ENCODE measurements around the gene PGM2.

The PGM2 gene

GRCh38 chr4:37895271-37895670 lies 68.8 kb downstream of the PGM2 start:
- FAIRE-seq (no peak), DNase-seq (ENCODE audit: insufficient read length, low spot score) (no peak)

GRCh38 chr4:37896206-37896860 lies 69.8 kb downstream of the PGM2 start:
- DNase-seq (ENCODE audit: insufficient read length, low spot score) (no peak), FAIRE-seq (peak; percentile 44)

- DNase-seq (ENCODE audit: insufficient read length, low spot score) (no peak), FAIRE-seq (no peak)
Observed at GRCh38 chr4:37902212-37902611, 75.7 kb downstream of the PGM2 start.

- DNase-seq (ENCODE audit: insufficient read length, low spot score) (no peak), FAIRE-seq (no peak)
Observed at GRCh38 chr4:37902738-37903693, 76.5 kb downstream of the PGM2 start.

- FAIRE-seq (no peak), DNase-seq (ENCODE audit: insufficient read length, low spot score) (no peak)
Observed at GRCh38 chr4:37903901-37904300, 77.4 kb downstream of the PGM2 start.

- no peak for FAIRE-seq
Observed at GRCh38 chr4:37904824-37905223, 78.3 kb downstream of the PGM2 start.

GRCh38 chr4:37905533-37906169 lies 79.2 kb downstream of the PGM2 start:
- no peak for DNase-seq (ENCODE audit: insufficient read length, low spot score)
- FAIRE-seq, result peak; percentile 72

More at GRCh38 chr4:37904824-37905223, 78.3 kb downstream of the PGM2 start:
- no peak for DNase-seq (ENCODE audit: insufficient read length, low spot score)

- FAIRE-seq (no peak), DNase-seq (ENCODE audit: insufficient read length, low spot score) (no peak)
Observed at GRCh38 chr4:37908488-37909331, 82.2 kb downstream of the PGM2 start.

GRCh38 chr4:37909332-37910090 lies 83.0 kb downstream of the PGM2 start:
- DNase-seq (ENCODE audit: insufficient read length, low spot score) (no peak), FAIRE-seq (no peak)

- no peak for DNase-seq (ENCODE audit: insufficient read length, low spot score)
- FAIRE-seq, result no peak
Observed at GRCh38 chr4:37910091-37910486, 83.6 kb downstream of the PGM2 start.

Data from GM19239 (cell line).